T47D (cell line): ENCODE data around the gene FHOD3.
A peak's percentile ranks its signal among the peaks of the same experiment; 100 is the strongest.

Experiments
- DNase-seq, 2 experiments: peaks; one replicate each; pipeline versions ENCODE4 v3.0.0 to v3.0.0-alpha.2; 2011 to 2012; ENCODE audit warnings: low read depth in 1 of 2, low spot score in 1 of 2
- JUND ChIP-seq: IDR thresholded peaks from 2 replicates; pipeline ENCODE4 v1.6.1; 2012; ENCODE audit warnings: low read depth
- in situ Hi-C: cut with HindIII; loops from 2 replicates; pipeline ENCODE4 v1.10.0; 2016; ENCODE audit warnings: low sequenced_read_pairs, low pct_unique_long_range_greater_than_20kb

FHOD3 gene

GRCh38 chr18:36403896-36404820 lies 106.6 kb downstream of the FHOD3 start:
- TF ChIP-seq JUND, result no peak
- DNase-seq, result no peak
- in situ Hi-C loops, result no loop called here

GRCh38 chr18:36405611-36406010 lies 108.1 kb downstream of the FHOD3 start:
- no peak for TF ChIP-seq JUND
- no peak for DNase-seq
- in situ Hi-C loops, result no loop called here

- no peak for DNase-seq
- in situ Hi-C loops, result no loop called here
- no peak for TF ChIP-seq JUND
Observed at GRCh38 chr18:36406805-36407204, 109.3 kb downstream of the FHOD3 start.

GRCh38 chr18:36408606-36409005 lies 111.1 kb downstream of the FHOD3 start:
- in situ Hi-C loops, result no loop called here

DNA sequence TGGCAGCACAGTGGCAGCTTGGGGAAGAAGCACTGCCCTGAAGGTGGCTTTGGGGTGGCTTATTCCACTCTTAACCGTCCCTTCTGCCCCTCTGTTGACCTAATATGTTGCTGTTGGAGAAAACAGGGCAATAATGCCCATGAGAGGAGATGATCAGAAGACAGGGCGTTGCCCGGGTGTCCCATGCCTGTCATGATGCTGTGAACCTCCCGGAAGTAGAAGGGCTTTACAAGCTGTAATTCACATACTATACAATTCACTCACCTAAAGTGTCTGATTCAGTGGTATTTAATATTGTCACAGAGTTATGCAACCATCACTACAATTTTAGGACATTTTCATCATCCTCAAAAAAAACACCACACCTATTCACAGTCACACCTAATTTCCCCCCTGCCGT lies 112.3 kb downstream of the FHOD3 start:
- no peak for DNase-seq
- TF ChIP-seq JUND, result no peak
- in situ Hi-C loops, result no loop called here

More at GRCh38 chr18:36408606-36409005, 111.1 kb downstream of the FHOD3 start:
- TF ChIP-seq JUND, result no peak
- no peak for DNase-seq

- no peak for DNase-seq
- in situ Hi-C loops, result no loop called here
- no peak for TF ChIP-seq JUND
Observed at GRCh38 chr18:36410346-36410745, 112.8 kb downstream of the FHOD3 start.

DNA sequence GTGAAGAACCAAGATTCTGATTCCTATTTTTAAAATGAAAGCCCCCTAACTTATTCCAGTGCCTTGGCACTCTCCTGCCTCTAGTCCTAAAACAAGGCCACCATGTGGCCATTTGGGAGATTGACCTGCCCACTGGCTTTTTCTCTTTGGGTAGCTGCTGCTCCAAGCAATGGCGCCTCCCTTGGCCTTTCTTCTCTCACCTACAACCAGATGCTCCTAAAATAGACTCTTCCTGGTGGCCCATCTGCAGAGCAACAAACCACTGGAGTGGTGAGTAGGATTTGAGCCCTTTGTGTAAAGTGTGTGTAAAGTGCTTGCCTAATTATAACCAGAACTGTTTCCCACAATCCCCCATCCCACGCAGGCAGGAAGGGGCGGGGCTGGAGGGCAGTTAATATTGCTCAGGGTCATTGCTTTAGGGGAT lies 114.2 kb downstream of the FHOD3 start:
- in situ Hi-C loops, result no loop called here
- peak in 1 of 2 experiments; percentile 20 for DNase-seq
- no peak for TF ChIP-seq JUND

GRCh38 chr18:36412778-36413177 lies 115.3 kb downstream of the FHOD3 start:
- TF ChIP-seq JUND, result no peak
- DNase-seq, result peak in 1 of 2 experiments; percentile 24
- in situ Hi-C loops, result no loop called here

- in situ Hi-C loops, result no loop called here
- DNase-seq, result no peak
- no peak for TF ChIP-seq JUND
Observed at GRCh38 chr18:36415171-36415570, 117.7 kb downstream of the FHOD3 start.

DNA sequence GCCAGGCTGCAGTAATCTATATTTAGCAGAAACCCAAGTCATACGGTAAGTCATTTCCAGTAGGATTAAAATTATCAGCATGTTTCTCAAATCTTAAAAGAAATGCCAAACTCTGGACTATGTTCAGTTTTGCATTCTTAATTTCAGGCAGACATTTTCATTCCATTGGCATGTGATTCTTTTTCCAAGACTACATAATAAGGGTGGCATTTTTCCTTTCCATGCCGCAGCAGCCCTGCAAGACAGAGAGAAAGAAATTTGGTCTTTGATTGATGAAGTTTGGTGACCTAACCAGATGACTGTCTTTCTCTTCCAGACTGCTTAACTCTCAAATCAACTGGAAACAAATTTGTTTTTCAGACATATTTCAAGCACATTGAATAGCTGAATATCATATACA lies 118.1 kb downstream of the FHOD3 start:
- in situ Hi-C loops, result no loop called here
- no peak for TF ChIP-seq JUND
- no peak for DNase-seq

DNA sequence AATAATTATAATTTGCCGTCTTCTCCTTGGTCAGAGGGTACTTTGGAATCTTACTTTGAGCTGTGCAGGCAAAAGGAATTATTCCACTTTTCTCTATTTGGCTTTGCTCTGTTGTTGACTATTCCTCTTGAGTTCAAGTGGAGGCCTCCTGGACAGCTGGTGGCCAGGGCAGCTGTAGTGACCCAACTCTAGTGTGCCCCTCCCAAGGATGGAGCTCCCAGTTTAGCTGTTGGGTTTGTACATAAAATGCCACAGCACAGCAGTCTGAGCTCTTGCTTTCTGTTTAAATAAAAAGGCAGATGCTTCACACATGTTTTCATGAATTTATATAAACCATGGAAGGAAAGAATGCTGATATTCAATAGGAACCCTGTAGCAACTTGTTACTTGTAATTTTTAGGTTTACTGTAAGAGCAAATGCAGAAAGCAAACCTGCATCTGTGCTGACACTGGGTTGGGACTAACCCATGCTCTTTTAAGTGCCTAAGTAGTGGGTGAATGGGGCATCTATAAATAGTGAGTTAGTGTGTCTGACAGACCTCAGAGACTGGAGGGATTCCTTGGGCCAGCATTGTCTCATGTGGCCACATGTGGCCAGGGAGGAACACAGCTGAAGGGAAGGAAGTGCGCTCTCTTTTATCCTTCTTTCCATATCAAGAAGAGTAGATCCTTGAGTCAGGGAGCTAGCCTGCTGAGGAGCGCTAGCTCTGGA lies 121.8 kb downstream of the FHOD3 start:
- no peak for TF ChIP-seq JUND
- in situ Hi-C loops, result no loop called here
- no peak for DNase-seq

- TF ChIP-seq JUND, result no peak
- peak in 1 of 2 experiments; percentile 9 for DNase-seq
- in situ Hi-C loops, result no loop called here
Observed at GRCh38 chr18:36419900-36420531, 122.5 kb downstream of the FHOD3 start.

DNA sequence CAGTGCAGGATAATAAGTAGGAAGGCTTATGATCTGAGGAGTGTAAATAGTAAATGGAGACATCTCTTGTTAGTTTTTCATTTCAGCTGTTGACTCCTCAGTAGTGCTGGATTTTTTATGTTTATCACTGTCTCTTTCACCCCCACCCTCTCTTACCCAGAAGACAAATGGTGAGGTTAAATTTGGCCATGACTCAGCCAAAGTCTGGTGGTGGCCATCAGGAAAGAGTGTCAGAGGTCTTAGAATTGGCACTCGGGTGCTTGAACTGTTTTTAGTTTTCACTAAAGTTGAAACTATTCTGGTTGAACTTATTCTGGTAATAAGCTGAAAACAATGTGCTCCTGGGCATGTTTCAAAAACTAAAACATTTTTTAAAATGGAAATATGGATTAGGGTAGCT lies 123.3 kb downstream of the FHOD3 start:
- no peak for DNase-seq
- in situ Hi-C loops, result no loop called here
- no peak for TF ChIP-seq JUND
